Activated CD4-positive, CD25-positive, alpha-beta regulatory T cell treated with anti-CD3 and anti-CD28 coated beads, Interleukin-2, amount 50 U/mL, for 16 hours (primary cell): Measurements from ENCODE around the gene SENP7.
"Not testable (repeated sequence)": the region's sequence is repeated elsewhere in the genome, so short reads cannot be mapped to it uniquely, and the experiment has no call there.

Experiments
- DNase-seq: peaks from one replicate; pipeline ENCODE4 v3.0.0-alpha.2; 2020; ENCODE audit warnings: low read depth, low spot score

The SENP7 gene

DNA sequence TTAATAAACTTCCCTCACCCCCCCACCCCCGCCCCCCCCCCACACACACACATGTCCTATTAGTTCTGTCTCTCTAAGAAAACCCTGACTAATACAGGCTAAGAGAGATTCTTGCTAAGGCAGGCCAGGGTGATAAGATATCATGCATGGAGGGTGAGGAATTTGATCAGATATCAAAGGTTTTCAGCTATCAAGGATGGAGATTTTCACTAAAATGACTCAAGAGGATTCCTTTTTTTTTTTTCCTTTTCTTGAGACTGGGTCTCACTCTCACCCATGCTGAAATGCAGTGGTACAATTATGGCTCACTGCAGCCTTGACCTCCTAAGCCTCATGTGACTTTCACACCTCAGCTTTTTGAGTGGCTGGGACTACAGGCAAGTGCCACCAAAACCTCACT is 14.9 kb upstream of the SENP7 start:
- no peak for DNase-seq

DNA sequence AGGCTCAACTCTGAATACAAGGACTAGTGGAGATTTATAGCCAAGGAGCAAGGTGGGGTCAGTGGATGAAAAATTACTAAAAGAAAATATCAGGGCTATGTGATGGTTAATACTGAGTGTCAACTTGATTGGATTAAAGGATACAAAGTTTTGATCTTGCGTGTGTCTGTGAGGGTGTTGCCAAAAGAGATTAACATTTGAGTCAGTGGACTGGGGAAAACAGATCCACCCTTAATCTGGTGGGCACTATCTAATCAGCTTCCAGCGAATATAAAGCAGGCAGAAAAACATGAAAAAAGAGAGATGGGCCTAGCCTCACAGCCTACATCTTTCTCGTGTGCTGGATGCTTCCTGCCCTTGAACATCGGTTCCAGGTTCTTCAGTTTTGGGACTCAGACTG is 14.4 kb upstream of the SENP7 start:
- DNase-seq: no peak

DNA sequence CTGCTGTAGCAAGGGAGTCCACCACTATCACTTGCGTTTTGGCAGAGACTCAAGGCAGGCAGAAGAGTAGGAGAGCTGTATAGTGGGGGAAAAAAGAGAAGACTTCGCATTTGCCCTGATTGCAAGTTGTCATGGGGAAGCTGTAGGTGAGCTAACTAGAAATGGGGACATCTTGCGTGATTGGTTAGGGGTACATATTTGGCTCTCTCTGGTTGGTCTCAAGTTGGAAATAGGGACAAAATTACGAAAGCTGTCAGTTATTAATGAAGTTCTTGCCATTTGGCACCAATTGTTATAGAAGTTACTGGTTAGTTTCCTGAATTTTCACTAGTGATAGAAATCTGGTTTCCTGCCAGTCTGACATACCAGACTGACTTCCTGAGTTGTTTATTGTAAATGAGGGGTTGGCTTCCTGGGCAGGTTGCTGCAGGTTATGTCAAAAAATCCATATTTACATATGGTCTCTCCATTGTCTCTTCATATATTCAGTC is 8.2 kb upstream of the SENP7 start:
- DNase-seq: no peak

DNA sequence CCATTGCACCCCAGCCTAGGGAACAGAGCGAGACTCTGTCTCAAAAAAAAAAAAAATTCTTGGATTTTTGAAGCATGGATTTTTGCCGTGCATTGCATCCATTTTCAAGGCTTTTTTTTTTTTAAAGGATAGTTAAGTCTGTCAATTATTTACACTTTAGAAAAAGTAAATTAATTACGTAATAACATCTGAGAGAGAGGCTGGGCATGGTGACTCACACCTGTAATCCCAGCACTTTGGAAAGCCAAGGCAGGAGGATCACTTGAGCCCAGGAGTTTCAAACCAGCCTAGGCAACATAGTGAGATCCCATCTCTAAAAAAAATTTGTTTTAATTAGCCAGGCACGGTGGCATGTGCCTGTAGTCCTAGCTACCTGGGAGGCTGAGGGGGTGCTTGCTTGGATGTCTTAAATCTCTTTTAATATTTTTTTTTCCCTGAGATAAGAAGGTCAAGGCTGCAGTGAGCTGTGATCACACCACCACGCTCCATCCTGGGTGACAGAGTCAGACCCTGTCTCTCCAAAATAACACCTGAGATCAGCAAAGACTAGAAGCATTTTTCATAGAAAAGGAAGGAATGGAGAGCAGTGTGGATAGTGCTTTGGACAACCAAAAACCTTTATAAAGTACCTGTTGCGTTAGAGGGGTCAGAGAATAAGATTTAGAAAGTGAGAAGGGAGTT is 6.8 kb upstream of the SENP7 start:
- no peak for DNase-seq

DNA sequence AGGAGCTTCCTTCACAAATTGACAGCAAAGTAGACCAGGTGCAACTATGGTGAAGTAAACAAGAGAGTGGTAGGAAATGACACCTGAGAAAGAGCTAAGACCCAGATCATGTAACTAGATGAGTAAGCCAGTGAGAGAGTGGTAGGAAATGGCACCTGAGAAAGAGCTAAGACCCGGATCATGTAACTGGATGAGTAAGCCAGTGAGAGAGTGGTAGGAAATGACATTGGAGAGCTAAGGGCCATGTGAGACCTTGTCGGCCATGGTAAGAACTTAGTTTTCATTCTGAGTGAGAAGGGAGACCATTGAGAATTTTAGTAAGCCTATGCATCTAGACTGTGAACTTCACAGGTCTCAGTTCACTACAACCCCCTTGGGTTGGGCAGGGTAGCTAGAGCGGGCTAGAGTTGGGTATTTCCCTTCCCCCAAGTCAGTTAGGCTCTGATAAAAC is 5.4 kb upstream of the SENP7 start:
- peak; percentile 36 for DNase-seq

DNA sequence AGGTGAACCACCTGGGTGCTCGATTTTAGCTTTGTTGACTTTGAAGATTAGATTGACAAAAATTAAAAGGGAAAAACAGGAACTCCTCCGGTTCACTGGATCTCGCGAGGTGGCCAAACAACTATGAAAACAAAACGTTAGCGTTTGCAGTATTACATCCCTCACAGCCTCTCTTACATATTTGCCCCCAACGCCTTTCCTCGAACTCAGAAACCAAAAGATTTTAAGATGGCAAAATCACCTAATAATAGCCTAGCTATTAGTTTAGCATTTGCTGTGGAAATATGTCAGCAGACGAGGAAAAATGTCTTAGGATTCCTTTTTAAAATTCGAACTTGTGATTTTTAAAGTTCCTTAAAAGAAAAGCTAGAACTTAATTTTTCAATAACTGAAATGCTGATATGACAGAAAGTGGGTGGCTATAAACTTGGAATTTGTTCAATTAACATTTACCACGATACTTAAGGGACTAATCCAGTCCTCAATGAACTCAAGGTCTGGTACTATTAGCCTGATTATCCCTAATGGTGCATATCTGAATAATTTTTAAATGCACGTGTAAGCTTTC is 491 bp upstream of the SENP7 start:
- no peak for DNase-seq

DNA sequence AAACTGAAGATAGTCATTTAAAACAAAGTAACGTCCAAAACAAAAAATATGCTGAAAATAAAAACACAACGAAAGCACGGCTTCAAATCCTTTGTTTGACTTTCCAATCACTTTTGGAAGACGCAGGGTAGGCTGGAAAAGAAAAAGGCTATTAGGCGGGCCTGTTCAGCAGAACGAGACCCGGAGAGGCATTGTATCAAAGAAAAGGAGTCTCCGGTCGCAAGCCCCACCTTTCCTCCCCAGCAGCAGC is 691 bp downstream of the SENP7 start:
- no peak for DNase-seq

DNA sequence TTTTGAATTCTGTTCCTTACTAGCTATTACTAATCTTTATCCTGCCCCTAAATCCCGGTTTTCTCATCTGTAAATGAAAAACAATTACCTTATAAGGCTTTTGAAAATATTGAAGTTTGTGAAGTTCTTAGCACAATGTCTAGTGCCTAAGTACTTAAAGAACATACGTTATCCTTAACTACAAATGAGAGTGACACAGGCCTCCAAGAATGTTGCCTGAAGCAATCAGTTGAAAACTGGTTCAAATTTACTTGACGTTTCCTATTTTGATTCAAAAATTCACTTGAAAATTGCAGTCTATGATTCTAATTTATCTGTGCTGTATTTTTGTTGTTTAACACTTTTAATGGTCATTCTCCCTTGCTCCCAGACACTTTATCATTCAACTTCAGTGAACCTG is 3.2 kb downstream of the SENP7 start:
- no peak for DNase-seq

DNA sequence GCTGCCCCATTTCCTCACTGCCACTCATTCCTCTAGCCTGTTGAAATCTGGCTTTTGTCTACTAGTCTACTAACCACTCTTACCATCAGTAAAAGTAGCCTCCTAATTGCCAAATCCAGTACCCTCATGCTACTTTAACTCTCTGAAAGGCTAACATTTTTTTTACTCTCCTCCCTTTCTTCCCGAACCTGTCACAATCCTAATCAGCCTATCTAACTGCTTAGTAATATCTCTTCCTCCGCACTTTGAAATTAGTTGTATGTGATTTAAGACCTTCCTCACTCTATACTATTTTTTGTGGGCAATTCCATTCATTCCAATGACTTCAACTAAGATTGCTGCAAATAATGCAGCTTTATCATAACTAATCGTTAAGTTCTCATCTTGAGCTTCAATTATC is 3.7 kb downstream of the SENP7 start:
- DNase-seq: no peak

DNA sequence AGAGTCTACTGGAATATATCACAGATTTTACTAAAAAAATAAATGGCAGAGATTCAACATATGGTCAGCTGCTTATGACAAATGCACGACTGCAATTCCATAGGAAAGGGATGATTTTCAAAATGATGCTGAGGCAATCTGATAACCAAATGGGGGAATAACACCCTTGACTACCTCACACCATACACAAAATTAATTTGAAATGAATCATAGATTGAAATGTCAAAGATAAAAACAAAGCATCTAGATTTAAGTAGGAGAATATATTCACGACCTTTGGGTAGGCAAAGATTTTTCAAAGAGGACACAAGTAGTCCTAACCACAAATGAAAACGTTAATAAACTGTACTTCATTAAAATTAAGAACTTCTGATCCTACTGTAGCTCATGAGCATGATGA is 11.2 kb downstream of the SENP7 start:
- DNase-seq: no peak

DNA sequence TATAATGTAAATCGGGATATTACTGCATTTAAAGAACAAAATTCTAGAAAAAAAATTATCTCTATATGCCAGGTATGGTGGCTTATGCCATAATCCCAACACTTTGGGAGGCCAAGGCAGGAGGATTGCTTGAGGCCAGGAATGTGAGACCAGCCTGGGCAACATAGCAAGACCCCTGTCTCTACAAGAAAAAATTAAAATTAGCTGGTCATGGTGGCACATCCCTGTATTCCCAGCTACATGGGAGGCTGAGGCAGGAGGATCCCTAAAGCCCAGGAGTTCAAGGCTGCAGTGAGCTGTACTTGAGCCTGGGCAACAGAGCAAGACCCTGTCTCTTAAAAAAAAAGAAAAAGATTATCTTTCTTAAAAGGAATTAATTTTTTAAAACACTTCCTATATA is 12.8 kb downstream of the SENP7 start:
- DNase-seq: no peak

DNA sequence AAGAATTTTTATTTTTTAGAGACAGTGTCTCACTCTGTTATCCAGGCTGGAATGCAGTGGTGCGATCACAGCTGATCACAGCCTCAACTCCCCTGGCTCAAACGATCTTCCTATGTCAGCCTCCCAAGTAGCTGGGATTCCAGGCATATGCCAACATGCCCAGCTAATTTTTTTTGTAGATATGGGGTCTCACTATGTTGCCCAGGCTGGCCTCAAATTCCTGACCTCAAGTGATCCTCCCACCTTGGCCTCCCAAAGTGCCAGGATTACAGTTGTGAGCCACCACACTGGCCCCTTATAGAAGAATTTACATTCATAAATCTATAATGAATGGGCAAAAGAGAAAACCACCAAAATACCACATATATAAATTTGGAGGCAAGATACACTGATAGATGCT is 15.2 kb downstream of the SENP7 start:
- DNase-seq: no peak

DNA sequence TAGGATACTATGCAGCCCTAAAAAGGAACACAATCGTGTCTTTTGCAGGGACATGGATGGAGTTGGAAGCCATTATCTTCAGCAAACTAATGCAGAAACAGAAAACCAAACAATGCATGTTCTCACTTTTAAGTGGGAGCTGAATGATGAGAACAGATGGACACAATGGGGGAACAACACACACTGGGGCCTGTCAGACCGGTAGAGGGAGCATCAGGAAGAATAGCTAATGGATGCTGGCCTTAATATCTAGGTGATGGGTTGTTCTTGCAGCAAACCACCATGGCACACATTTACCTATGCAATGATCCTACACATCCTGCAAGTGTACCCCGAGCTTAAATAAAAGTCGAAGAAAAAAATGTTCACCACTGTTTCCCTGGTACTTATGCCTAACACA is 17.5 kb downstream of the SENP7 start:
- no peak for DNase-seq

DNA sequence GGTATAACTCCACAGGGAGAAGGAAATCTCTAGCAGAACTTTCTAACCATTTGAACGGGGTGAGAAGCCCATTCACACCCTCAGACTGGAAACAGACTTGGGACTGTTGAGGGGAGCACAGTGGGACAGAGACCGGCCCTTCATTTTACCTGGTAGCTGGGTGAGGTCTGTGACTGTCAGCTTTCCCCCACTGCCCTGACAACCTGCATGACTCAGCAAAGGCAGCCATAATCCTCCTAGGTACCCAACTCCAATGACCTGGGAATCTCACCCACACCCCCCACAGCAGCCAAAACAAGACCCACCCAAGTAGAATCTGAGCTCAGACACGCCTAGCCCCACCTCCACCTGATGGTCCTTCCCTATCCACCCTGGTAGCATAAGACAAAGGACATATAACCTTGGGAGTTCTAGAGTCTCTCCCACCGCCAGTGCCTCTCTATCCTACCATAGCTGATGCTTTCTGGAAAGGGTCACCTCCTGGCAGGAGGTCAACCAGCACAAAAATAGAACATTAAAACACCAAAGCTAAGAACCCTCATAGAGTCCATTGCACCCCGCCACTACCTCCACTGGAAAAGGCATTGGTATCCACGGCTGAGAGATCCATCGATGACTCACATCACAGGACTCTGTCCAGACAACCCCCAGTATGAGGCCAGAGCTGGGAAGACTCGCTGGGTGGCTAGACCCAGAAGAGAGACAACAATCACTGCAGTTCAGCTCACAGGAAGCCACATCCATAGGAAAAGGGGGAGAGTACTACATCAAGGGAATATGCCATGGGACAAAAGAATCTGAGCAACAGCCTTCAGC is 28.0 kb downstream of the SENP7 start:
- DNase-seq: no peak

DNA sequence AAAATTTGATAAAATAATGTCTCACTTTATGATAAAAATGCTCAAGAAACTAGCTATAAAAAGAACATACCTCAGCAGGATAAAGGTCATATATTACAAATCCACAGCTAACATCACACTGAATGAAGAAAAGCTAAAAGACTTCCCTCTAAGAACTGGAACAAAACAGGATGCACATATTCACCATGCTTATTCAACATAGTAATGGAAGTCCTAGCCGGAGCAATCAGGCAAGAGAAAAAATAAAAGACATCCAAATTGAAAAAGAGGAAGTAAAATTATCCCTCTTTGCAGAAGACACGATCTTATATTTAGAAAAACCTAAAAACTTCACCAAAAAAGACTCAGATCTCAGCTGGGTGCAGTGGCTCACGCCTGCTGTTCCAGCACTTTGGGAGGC is 34.0 kb downstream of the SENP7 start:
- DNase-seq: no peak

DNA sequence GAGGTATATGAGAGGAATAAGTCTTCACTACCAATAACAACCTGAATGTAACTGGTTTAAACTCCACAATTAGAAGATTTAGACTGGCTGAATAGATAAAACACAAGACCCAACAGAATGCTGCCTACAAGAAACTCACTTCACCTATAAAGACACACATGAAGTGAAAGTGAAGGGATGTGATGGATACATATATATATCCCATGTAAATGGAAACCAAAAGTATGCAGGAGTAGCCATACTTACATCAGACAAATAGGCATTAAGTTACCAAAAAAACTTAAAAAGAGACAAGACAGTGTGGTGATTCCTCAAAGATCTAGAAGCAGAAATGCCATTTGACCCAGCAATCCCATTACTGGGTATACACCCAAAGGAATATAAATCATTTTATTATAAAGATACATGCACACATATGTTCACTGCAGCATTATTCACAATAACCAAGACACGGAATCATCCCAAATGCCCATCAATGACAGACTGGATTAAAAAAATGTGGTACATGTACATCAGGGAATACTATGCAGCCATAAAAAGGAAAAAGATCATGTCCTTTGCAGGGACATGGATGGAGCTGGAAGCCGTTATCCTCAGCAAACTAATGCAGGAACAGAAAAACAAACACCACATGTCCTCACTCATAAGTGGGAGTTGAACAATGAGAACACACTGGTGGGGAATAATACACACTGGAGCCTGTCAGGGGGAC is 38.0 kb downstream of the SENP7 start:
- not testable (repeated sequence) for DNase-seq

DNA sequence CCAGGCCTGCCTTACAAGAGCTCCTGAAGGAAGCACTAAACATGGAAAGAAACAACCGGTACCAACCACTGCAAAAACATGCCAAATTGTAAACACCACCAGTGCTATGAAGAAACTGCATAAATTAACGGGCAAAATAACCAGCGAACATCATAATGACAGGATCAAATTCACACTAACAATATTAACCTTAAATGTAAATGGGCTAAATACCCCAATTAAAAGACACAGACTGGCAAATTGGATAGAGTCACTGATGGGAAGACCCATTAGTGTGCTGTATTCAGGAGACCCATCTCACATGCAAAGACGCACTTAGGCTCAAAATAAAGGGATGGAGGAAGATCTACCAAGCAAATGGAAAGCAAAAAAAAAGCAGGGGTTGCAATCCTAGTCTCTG is 44.3 kb downstream of the SENP7 start:
- DNase-seq: not testable (repeated sequence)

DNA sequence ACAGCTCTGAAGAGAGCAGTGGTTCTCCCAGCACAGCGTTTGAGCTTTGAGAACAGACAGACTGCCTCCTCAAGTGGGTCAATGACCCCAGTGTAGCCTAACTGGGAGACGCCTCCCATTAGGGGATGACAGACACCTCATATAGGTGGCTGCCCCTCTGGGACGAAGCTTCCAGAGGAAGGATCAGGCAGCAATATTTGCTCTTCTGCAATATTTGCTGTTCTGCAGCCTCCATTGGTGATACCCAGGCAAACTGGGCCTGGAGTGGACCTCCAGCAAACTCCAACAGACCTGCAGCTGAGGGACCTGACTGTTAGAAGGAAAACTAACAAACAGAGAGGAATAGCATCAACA is 45.7 kb downstream of the SENP7 start:
- not testable (repeated sequence) for DNase-seq

DNA sequence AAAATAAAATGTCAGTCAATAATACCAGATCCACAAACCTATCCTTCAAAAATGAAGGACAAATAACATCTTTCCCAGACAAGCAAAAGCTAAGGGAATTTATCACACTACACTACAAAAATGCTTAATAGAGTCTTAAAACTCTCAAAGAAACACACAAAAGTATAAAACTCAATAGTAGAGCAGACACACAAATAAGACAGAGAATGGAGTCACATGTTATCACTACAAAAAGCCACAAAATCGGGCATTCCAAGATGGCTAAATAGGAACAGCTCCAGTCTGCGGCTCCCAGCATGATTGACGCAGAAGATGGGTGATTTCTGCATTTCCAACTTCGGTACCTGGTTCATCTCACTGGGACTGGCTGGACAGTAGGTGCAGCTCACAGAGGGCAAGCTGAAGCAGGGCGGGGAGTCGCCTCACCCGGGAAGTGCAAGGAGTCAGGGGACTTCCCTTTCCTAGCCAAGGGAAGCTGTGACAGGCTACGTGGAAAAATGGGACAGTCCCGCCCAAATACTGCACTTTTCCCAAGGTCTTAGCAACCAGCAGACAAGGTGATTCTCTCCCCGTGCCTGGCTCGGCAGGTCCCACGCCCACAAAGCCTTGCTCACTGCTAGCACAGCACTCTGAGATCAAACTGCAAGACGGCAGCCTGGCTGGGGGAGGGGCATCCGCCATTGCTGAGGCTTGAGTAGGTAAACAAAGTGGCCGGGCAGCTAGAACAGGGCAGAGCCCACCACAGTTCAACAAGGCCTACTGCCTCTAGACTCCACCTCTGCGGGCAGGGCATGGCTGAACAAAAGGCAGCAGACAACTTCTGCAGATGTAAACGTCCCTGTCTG is 46.3 kb downstream of the SENP7 start:
- no peak for DNase-seq

DNA sequence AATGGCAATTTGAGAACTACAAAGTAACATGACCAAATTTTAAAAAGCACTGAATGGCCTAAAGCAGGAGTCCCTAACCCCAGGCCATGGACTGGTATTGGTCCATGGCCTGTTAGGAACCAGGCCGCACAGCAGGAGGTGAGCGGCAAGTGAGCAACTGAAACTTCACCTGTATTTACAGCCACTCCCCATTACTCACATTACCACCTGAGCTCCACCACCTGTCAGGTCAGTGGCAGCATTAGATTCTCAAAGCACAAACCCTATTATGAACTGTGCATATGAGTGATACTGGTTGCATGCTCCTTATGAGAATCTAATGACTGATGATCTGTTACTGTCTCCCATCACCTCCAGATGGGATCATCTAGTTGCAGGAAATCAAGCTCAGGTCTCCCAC is 48.8 kb downstream of the SENP7 start:
- no peak for DNase-seq

DNA sequence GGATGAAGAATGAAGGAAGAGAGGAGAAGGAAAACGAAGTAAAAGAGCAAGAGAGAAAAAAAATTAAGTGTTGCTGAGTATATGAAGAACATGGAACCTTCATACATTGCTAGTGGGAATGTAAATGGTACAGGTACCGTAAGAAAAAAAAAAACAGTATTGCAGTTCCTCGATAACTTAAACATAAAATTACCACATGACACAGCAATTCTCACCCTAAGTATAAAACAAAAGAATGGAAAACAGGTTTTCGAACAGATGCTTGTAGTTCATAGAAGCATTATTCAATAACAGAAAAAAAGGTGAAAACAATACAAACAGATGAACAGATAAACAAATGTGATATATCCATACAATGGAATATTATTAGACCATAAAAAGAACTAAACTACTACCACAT is 51.6 kb downstream of the SENP7 start:
- no peak for DNase-seq

DNA sequence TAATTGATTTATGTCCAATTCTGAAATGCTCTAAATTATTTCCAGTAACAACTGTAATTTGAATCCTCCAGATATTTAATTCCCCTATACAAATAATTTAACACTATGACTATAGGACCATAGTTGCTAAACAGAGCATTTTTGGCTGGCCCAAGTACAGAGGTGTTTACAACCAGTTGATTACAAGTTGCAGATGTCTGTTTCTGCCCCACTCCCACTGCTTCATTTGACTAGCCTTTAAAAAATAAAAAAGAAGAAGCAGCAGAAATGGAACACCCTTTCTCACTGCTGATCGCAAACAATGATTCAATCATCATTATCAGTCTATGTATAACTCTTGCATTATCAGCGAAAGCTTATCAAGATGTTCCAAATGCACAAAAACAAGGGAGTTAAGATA is 54.6 kb downstream of the SENP7 start:
- DNase-seq: no peak
